Stimulated activated CD4-positive, alpha-beta T cell treated with anti-CD3 and anti-CD28 coated beads, Interleukin-15, amount 100 ng/mL, for 1 hour (primary cell): ENCODE measurements around the gene MYO10.
A peak's percentile ranks its signal among the peaks of the same experiment; 100 is the strongest.

Experiments
- DNase-seq, 2 donors: peaks; one replicate each; pipeline ENCODE4 v3.0.0-alpha.2; 2020; ENCODE audit warnings: low read depth in 1 of 2, low spot score in 1 of 2

Gene MYO10

DNA sequence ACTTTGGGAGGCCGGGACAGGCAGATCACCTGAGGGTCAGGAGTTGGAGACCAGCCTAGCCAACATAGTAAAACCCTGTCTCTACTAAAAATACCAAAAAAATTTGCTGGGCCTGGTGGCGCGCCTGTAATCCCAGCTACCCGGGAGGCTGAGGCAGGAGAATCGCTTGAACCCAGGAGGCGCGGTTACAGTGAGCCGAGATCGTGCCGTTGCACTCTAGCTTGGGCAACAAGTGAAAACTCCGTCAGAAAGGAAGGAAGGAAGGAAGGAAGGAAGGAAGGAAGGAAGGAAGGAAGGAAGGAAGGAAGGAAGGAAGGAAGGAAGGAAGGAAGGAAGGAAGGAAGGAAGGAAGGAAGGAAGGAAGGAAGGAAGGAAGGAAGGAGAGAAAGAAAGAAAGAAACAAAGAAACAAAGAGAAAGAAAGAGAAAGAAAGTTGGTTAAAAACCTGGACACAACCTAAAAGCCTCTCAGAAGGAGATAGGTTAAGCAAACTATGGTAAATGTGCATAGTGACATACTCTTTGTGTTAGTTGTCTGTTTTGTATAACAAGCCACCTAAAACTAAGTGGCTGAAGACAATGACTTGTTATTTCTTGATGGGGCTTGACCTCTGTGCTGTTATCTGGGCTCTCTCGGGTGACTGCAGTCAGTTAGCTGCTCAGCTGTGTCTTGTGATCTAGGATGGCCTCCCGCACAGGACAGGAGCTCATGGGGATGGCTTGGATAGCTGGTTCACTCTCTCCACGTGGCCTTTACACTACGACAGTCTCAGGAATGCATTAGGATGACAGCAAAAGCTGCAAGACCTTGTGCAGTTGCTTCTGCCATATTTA, 8.0 kb upstream of the MYO10 start:
- DNase-seq: no peak

DNA sequence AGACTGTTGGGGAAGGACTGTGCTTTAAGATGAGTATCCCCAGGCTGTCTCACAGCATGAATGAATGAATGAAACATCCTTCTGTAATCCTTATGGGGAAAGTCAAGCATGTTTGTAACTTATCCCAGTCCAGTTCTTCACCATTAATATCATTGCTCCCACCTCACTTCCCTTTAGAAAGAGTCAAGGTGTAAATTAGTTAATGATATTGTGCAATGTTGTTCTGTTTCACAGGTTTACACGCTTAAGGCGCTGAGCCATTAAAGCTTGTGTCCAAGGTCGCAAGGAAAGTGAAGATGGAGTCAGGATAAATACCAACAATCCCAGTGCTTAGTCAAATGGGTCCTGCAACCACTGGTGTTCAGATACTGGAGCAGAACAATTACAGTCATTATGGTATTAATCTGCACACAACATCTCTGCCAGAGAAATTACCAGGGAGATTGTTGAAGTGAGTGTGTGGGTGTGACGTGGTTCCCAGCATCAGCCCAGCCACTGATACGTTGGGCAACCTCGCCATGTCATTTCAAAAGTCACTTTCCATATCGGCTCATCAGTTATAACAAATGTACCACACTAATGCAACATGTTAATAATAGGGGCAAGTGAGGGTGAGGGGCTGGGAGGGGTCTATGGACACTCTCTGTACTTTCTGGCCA, 1.5 kb upstream of the MYO10 start:
- DNase-seq: no peak

DNA sequence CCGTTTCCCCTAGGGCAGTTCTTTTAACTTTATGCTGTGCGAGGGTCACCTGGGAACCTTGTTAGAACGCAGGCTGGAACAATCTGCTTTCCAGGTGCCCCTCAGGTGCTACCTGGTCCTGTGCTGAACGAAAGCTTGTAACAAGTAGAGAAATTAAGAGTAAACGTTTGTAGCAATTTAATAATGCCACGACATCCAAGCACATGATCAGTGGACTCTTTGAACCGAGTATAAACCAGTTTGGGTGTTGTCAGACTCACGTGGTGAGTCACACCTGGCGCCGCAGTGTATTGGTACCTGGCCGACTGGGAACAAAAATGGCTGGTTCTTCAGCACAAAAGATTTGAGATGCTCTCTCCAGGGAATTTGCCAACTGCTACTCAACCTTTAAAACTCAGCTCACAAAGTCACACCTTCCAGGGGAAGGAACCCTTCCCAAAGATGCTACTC, 926 bp upstream of the MYO10 start:
- no peak for DNase-seq

DNA sequence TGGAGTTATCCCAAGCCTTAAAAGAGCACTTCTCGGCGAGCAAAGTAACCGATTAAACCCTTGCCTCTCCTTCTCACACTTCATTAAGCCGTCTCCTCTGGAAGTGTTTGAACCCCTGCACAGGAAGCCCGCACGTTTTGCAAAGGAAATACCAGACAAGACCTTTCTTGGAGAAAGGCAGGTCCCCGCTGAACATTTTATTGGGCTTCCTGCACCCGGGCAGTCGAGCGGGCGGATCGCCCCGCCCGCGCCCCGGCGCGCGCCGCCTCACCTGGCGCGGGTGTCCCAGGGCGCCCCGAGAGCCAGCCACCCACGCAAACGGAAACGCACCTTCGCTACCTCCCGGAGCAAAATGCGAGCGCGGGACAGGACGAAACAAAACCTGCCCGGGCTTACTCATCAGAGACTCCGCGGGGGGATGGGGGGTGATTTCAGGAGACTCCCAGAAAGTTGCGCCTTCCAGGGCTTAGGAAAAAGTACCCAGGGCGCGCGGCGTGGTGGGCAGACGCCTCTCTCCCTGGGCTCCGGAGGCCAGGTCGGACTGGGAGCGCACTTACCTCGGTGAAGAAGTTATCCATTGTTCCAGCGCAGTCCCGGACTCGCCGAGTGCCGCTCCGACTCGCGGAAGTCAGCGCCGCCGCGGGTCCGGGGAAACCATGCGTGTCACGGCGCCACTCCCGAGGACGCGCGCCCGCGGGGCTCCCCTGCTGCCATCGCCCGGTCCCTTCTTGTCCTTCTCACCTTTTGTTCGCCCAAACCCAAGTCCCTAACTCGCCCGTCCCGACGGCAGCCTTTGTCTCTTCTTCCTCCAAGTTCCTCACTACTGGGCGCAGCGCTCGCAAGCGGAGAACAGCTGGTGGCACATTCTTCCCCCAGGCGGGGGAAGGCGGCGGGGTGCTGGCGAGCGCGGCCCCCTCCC, 598 bp downstream of the MYO10 start:
- DNase-seq: peak in 1 of 2 donors; percentile 3

DNA sequence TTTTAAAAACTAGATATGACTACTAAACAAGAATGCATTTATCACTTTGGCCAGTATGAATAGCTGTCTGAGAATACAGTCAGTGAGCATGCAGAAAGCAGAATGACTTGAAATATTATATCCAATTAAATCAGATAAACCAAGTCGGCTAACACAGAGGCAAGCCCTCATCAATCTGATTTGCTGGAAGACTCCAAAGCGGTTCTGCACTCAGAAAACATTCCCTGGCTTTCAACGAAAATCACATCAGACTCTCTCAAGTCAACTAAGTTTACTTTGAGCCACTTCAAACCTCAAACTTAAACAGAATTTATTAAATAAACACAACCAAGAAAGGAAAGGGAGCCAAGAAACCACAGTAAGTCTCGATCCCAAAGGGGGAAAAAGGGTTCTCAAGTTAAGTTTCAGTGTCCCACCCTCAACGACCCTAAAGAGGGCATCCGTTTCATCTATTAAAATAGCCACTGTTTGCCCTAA, 1.4 kb downstream of the MYO10 start:
- no peak for DNase-seq

DNA sequence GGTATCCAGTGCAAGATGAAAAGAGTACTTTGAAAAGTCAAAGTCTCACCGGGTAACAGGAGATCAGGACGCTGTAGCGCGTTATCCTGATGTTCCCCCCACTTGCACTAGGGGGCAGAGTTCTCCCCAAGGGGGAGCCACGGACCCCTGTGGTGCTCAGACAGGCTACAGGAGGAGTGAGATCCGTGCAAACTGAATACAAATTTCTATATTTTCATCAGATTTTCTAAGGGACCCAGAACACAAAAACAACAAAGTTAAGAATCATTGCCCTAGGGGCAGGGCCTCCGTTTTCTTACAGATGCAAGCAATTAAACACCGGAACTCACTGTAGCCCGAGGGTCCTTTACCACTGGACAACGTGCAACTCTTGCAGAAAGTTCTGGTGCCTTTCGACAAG, 2.0 kb downstream of the MYO10 start:
- DNase-seq: peak in 1 of 2 donors; percentile 8

DNA sequence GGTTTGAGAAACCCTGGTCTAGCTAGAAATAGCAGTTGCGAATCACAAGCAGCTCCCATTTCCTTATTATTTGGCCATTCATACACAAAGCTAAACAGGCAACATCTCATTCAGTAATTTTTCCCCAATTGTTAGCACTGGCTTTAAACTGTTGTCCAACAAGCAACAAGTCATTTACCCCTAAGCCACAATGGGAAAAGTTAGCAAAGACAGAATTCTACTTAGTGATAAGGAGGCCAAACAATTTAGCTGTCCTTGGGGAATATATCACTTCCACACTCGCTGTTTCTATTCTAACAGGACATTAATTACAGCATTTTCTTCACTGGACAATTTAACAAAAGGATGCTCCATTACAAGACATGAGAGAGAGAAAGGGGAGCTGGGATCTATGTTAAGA, 2.8 kb downstream of the MYO10 start:
- no peak for DNase-seq

DNA sequence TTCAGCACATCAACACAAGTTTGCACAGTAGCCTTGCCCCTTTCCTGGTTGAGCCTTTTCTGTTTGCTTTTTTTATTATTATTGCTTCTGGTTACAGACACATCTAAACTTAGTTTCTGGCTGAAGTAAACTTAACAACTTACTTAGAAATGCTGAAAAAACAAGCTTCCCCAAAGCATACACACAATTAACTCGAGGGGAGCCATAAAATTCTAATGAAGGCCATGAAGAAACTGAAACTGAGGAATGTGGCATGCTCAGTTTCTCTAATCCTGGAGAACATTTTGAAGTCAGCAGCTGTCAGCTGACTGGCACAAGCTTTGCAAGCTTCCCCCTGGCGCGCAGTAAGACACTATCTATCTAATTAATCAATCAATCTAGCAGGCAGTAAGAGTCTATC, 3.7 kb downstream of the MYO10 start:
- DNase-seq: no peak

DNA sequence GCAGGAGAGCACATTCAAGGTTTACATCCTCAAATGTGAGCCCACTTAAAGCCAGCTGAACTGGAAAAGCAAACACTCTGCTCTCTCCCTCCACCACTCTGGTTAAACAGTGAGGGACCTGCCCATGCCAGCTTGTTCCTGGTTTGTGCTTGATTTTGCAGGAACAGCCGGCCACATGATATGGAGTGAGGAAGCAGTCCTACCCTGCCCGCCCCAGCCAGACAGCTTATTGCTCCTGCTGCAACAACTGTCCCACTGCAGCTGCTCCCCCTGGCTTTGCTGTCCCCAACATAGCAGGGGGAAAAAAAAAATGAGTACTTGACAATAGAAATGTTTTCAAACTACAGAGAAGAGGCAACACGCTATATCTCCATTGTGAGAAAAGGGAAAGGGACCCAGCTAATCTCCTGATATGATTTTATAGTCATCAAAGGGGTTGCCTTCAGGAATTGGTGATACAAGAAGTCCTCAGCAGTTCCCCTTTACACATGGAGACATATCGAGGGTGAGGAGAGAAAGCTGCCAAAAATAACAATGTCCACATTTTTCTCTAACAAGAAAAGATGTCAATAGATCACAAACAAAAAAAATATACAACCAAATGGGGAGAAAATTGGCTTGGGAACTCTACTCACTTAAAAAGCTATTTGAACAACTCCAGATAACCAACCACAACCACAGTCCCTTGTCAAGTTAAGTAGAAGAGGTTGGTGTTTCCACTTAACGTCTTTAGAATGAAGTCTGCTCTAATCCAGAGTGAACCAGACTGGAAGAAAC, 4.6 kb downstream of the MYO10 start:
- DNase-seq: no peak

DNA sequence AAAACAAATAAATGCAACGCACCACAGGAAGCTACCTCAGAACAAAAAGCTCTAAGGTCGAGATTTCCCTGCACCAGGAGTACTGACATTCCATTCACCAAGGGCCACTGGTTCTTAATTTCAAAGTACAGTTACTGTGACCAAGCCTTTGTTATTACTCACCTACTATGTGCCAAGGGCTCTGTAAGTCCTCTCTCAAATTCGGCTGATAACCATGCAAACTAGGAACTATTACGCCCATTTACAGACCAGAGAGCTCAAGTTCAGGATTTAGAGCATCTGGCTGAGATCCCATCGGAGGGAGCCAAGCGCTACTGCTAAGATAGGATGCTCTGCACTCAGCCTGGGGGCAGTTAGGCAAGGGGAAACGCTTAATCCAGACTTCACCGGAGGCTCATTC, 5.6 kb downstream of the MYO10 start:
- DNase-seq: no peak

DNA sequence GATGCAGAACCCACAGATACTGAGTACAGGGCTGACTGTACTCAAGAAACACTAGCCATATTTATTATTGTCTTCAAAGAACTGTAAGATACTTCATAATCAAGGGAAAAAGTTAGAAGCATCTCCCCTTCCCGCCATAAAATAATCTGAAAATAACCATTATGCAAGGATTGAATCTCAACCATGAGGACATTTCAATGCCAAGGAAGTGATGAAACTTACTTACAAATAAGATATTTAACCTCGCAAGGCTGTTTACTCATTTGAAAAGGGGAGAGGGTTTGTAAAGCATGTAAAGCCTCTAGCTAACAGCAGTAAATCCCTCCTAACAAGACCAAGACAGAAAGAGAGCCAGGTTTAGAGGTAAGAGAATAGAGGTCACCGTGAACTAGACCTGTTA, 6.3 kb downstream of the MYO10 start:
- DNase-seq: no peak

DNA sequence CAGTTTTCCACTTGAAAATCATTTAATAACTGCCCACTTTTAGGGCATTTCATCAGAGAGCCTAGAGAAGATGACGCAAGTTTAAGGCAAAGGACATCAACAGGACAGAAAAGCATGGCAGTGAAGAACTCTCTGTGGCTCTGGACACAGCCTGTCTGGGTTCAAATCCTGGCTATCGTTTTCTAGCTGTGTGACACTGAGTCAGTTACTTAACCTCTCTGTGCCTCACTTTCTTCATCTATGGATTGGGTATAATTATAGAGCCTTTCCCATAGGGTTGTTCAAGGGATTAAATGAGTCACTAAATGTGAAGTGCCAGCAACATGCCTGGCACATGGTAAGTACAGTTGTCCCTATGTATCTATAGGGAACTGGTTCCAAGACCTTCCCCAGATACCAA, 6.7 kb downstream of the MYO10 start:
- no peak for DNase-seq

DNA sequence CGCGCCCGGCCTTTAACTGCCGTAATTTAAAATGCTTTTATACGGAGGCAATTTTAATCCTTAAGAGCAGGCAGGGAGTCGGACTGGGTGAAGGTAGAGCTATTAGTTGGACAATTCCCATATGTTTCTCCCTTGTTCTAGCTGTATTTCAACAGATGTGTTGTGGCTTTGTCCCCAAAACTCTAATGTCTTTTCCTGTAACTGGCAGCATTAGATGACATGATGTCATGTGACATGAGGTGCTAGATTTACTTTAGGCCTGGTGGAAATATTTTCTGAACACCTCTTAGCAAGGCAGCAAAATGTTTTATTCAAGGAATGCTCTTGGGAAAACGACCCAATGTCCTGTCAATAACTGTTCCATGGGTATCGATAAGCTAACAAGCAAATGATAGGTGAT, 8.5 kb downstream of the MYO10 start:
- no peak for DNase-seq

DNA sequence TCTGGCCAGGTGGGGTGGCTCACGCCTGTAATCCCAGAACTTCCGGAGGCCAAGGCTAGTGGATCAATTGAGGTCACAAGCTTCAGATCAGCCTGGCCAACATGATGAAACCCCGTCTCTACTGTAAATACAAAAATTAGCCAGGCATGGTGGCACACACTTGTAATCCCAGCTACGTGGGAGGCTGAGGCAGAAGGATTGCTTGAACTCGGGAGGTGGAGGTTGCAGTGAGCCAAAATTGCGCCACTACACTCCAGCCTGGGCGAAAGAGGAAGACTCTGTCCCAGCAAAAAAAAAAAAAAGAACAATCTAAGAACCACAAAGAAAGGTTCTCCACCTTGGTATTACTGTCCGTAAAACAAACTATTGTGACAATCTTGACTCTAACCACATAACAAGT, 9.7 kb downstream of the MYO10 start:
- DNase-seq: no peak

DNA sequence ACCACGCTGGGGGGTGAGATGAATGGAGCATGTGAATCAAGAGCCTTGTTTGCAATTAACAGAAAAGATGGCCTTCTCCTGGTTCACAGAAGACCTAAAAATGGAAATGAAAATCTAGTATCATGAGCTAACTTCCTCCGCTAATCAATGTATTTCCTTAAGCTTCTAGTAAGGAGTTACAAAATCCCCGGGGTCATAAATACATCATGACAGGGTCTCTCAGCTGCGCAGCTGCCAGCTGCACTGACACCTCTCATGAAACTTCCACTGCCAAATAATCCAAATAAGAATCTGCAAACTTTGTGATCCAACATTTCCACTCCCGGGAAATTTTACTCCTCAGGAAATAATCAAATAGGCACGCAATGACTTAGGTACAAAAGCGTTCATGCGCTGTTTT, 11.9 kb downstream of the MYO10 start:
- DNase-seq: no peak

DNA sequence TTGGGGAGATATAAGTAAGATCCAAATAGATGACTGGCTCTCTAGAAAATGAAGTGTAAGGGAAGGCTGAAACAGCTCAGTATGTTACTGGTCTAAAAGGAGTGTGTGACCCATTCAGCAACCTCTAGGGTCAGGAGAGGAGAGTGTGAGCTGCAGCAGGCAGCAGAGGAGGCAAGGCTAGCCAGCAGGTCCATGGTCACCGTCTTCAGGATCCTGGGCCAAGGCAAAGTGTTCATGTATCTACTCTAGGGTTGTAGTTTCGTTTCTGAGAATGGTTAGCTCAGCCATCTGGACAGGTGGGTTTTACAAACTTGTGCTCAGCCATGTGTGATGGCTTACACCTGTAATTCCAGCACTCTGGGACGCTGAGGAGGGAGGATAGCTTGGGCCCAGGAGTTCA, 13.7 kb downstream of the MYO10 start:
- DNase-seq: no peak

DNA sequence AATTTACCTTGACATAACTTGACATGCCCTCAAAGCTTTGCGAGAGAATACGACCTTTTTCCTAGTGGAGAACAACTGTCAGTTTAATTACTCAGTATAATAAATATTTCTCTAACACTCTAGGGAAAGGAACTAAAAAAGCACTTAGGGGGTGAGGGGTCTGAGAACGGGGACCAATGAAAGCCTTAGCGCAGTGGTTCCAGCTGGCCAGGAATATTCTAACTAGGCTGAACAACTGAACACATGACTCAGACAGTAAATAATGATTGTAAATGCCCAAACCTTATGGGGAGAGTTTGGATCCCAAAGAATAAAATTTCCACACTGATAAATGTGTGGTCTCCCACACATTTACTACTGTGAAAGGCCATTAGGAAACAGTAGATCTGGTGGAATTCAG, 14.9 kb downstream of the MYO10 start:
- DNase-seq: no peak

DNA sequence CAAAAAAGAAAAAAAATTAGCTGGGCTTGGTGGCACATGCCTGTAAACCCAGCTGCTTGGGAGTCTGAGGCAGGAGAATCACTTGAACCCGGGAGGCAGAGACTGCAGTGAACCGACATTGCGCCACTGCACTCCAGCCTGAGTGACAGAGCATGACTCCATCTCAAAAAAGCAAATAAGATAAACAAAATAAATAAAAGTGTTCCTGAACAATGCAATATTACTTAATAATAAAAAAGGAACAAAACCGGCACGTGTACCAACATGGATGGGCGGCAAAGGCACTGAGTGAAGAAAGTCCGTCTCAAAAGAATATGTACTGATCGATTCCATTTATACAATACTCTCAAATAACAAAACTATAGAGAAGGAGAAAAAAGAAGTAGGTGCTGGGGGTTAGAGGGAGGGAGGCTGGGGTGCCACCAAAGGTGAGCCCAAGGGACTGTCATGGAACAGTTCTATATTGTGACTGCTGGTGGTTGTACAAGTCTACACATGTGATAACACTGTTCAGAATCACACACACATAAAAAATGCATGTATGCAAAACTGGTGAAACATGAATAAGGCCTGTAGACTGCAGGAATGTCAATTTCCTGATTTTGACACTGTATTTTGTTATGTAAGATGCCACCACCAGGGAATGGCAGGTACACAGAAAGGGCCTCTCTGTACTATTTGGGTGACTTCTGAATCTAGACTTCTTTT, 15.8 kb downstream of the MYO10 start:
- DNase-seq: no peak

DNA sequence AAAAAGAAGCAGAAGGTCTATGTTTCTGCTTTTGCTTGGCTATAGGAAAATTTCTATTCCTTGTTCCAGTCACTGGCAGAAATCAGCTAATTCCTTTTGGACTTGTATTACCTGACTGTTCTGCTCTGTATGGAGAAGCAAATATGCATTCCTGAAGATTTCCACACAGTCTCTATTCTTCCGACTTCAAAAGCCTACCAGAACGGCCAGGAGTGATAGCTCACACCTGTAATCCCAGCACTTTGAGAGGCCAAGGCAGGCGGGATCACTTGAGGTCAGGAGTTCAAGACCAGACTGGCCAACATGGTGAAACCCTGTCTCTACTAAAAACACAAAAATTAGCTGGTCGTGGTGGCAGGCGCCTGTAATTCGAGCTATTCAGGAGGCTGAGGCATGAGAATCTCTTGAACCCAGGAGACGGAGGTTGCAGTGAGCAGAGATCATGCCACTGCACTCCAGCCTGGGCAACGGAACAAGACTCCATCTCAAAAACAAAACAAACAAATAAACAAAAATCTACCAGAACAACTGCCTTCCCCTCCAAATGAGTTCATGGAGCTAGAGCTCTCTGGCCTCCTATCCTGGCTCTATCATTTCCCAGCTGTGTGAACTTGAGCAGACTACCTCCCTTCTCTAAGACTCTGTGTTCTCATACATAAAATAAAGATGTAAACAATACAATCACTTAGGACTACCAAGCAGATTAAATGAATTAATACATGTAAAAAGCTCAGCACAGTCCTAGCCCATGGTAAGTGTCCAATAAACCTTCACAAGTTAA, 17.0 kb downstream of the MYO10 start:
- DNase-seq: no peak
